Measurements from ENCODE around the gene CAMK2D. TPM values are rescaled to one million over a fixed set of nuclear protein-coding genes. Genes with fewer than 3 reads are reported as not detected.

The CAMK2D gene
- total RNA-seq, 1 experiment from 2014 or later: 9.0 TPM

- Histone ChIP-seq H3T11ph (ENCODE audit: low read length) (no peak overlapping the region), H3K9ac (ENCODE audit: extremely low read depth, insufficient read length, low read length) (no peak overlapping the region), H3K14ac (ENCODE audit: insufficient read depth, low read length) (no peak overlapping the region), H3K79me1 (ENCODE audit: insufficient read depth, low read depth, low read length, poor library complexity, severe bottlenecking) (no peaks in the 10 kb centered on the region), H3K79me2 (ENCODE audit: insufficient read depth, low read length) (no peaks in the 10 kb centered on the region), H4K20me1 (ENCODE audit: control insufficient read depth, insufficient read depth, insufficient read length) (no peaks in the 10 kb centered on the region), H2BK20ac (ENCODE audit: low read depth, low read length, poor library complexity, severe bottlenecking) (no peak overlapping the region), H3K27ac (ENCODE audit: insufficient read length, low read depth, low read length) (no peak overlapping the region), H3K4me1 (ENCODE audit: insufficient read depth, low read length) (no peaks in the 10 kb centered on the region), H3K23ac (ENCODE audit: insufficient read length, low read depth, low read length) (no peak overlapping the region), H3K18ac (ENCODE audit: insufficient read length, low read depth, low read length) (no peak overlapping the region), H3K27me3 (ENCODE audit: insufficient read depth, low read length) (no peaks in the 10 kb centered on the region), H3K56ac (ENCODE audit: insufficient read length, low read depth, low read length) (no peak overlapping the region), H2BK120ac (ENCODE audit: low read depth, low read length, poor library complexity, severe bottlenecking) (no peak overlapping the region), H2AK5ac (ENCODE audit: insufficient read length, low read length) (no peak overlapping the region), H3K23me2 (ENCODE audit: insufficient read length, low read depth, low read length, poor library complexity, severe bottlenecking) (no peaks in the 10 kb centered on the region), H3K4ac (ENCODE audit: low read depth, low read length) (no peak overlapping the region), H2BK15ac (ENCODE audit: low read depth, low read length) (no peak overlapping the region), H4K5ac (ENCODE audit: insufficient read length, low read depth, low read length) (no peak overlapping the region), H4K91ac (ENCODE audit: insufficient read length, low read depth, low read length) (no peak overlapping the region), H2BK12ac (ENCODE audit: insufficient read length, low read depth, low read length) (no peak overlapping the region), H2AFZ (ENCODE audit: low read length) (no peak overlapping the region), H4K8ac (replicated peaks; ENCODE audit: insufficient read length, low read depth, low read length) (no peak overlapping the region), H3K9me3 (ENCODE audit: control insufficient read depth, low read depth, low read length) (no peaks in the 10 kb centered on the region), H2BK5ac (ENCODE audit: insufficient read length, low read length) (no peak overlapping the region), H3K4me2 (ENCODE audit: insufficient read depth, insufficient read length, low read length) (no peak overlapping the region)
- no CpG with 5 or more reads among the region's 1 CpG for WGBS (ENCODE audit: extremely low coverage, insufficient read length, low lambda C conversion rate)
- no peaks in the 10 kb centered on the region for H3K9me3 Mint-ChIP-seq
- H3K4me3 Mint-ChIP-seq: no peak overlapping the region
- no peaks in the 10 kb centered on the region for H3K27me3 Mint-ChIP-seq (ENCODE audit: low read depth)
- H3K27ac Mint-ChIP-seq: no peak overlapping the region
- no peaks in the 10 kb centered on the region for H3K4me1 Mint-ChIP-seq
- TF ChIP-seq, protein P1, sequence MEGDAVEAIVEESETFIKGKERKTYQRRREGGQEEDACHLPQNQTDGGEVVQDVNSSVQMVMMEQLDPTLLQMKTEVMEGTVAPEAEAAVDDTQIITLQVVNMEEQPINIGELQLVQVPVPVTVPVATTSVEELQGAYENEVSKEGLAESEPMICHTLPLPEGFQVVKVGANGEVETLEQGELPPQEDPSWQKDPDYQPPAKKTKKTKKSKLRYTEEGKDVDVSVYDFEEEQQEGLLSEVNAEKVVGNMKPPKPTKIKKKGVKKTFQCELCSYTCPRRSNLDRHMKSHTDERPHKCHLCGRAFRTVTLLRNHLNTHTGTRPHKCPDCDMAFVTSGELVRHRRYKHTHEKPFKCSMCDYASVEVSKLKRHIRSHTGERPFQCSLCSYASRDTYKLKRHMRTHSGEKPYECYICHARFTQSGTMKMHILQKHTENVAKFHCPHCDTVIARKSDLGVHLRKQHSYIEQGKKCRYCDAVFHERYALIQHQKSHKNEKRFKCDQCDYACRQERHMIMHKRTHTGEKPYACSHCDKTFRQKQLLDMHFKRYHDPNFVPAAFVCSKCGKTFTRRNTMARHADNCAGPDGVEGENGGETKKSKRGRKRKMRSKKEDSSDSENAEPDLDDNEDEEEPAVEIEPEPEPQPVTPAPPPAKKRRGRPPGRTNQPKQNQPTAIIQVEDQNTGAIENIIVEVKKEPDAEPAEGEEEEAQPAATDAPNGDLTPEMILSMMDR (conservative IDR thresholded peaks at IDR 0.05): no peak
- DNase-seq: no peak
- H3K36me3 Mint-ChIP-seq (ENCODE audit: insufficient read depth in 1 of 3, low read depth in 3 of 3): peaks cover 0 to 13% (median 5%) of the 10 kb centered on the region in 3 experiments; a peak in 2 of 7 replicates
Measured at GRCh38 chr4:113509851-113510250, 251.7 kb downstream of the CAMK2D start.
